Muscle of back (tissue), 13 donors: Measurements from ENCODE around the gene TRAIP. TPM values are rescaled to one million over a fixed set of nuclear protein-coding genes. Genes with fewer than 3 reads are reported as not detected.
"Not testable (repeated sequence)": the region's sequence is repeated elsewhere in the genome, so short reads cannot be mapped to it uniquely, and the experiment has no call there.

Source experiments
- DNase-seq, 3 donors: peaks; one replicate each; pipeline versions ENCODE4 v3.0.0 to v3.0.0-alpha.2; 2013
- long read RNA-seq, 9 donors: transcript quantifications; one replicate each; lab custom pipeline, GENCODE V29; 2026
- polyA plus RNA-seq, 10 donors: library from polyadenylated mRNA; unstranded; fragments of 120-200 nt; gene quantifications; one replicate each; pipeline ENCODE4 v1.2.1, GENCODE V29; 2013; ENCODE audit not compliant: insufficient read length in 10 of 10

TRAIP gene, protein sequence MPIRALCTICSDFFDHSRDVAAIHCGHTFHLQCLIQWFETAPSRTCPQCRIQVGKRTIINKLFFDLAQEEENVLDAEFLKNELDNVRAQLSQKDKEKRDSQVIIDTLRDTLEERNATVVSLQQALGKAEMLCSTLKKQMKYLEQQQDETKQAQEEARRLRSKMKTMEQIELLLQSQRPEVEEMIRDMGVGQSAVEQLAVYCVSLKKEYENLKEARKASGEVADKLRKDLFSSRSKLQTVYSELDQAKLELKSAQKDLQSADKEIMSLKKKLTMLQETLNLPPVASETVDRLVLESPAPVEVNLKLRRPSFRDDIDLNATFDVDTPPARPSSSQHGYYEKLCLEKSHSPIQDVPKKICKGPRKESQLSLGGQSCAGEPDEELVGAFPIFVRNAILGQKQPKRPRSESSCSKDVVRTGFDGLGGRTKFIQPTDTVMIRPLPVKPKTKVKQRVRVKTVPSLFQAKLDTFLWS
- polyA plus RNA-seq, result 1 to 10 TPM; 3.3 to 6.2 (median 4.8) TPM
- long read RNA-seq, donor 1, result 0 reads
- long read RNA-seq, donor 2, partial matches to known transcripts, result 0 of 2 reads
- long read RNA-seq, donor 2, other reads (novel, unspliced or antisense), result 0 of 2 reads
- long read RNA-seq, donor 3, result 0 reads
- long read RNA-seq, donor 4, result 0 reads
- long read RNA-seq, donor 5, result 0 reads
- long read RNA-seq, donor 6, result 0 reads
- long read RNA-seq, donor 7, partial matches to known transcripts, result 0 of 1 reads
- long read RNA-seq, donor 7, other reads (novel, unspliced or antisense), result 0 of 1 reads
- long read RNA-seq, donor 8, result 0 reads
- long read RNA-seq, donor 9, partial matches to known transcripts, result 0 of 1 reads
- long read RNA-seq, donor 9, other reads (novel, unspliced or antisense), result 0 of 1 reads

DNA sequence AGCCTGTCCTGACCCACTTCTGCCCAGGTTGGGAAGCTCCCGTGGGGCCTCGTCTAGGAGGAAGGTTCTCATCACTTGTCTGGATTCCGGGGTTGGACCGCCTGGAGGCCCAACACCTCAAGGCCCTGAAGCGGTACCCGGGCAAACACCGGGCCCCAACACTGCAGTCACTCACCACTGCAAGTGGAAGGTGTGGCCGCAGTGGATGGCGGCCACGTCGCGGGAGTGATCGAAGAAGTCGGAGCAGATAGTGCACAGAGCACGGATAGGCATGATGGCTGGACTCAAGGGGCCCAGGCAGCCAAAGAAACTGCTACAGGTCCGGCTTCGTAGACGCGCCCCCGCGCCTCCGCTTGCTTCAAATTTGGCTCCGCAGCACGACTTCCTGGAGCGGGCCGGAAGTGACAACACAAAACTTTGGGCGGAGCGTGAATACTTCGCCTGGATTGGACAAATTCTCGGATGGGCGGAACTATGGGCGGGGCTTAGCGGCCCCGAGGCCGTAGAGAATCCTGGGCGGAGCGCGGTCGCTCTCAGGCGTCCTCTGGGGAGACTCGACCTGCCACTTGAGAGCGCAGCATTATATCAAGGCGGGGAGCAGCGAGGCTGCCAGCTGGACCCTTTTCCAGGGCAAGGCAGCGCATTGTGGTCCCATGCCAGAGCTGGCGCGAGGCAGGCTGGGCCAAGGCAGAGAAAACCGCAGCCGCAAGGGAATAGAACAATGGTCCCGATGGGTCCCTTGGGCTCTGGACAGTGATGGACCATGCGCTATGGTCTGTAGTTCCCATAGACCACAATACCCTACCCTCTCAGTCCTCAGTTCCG is at the start of gene TRAIP:
Gene TRAIP, minus strand, starts transcription at position 384 of the 825 bp plus-strand sequence. Its CDS starts 111 bp downstream, at position 273.
- DNase-seq, result peak; percentile 94 to 97 (median 96)

DNA sequence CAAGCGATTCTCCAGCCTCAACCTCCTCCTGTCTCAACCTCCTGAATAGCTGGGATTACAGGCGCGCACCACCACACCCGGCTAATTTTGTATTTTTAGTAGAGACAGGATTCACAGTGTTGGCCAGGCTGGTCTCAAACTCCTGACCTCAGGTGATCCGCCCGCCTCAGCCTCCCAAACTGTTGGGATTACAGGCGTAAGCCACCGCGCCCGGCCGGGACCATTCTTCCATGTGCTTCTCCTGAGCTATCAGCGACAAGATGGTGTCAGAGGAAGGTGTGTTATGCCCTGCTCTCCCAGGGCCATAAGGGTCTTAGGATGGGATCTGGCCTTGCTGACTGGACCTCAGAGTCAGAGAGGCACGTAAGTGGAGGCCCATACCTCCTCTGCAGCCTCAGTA is 48.1 kb upstream of the TRAIP start:
- not testable (repeated sequence) for DNase-seq

DNA sequence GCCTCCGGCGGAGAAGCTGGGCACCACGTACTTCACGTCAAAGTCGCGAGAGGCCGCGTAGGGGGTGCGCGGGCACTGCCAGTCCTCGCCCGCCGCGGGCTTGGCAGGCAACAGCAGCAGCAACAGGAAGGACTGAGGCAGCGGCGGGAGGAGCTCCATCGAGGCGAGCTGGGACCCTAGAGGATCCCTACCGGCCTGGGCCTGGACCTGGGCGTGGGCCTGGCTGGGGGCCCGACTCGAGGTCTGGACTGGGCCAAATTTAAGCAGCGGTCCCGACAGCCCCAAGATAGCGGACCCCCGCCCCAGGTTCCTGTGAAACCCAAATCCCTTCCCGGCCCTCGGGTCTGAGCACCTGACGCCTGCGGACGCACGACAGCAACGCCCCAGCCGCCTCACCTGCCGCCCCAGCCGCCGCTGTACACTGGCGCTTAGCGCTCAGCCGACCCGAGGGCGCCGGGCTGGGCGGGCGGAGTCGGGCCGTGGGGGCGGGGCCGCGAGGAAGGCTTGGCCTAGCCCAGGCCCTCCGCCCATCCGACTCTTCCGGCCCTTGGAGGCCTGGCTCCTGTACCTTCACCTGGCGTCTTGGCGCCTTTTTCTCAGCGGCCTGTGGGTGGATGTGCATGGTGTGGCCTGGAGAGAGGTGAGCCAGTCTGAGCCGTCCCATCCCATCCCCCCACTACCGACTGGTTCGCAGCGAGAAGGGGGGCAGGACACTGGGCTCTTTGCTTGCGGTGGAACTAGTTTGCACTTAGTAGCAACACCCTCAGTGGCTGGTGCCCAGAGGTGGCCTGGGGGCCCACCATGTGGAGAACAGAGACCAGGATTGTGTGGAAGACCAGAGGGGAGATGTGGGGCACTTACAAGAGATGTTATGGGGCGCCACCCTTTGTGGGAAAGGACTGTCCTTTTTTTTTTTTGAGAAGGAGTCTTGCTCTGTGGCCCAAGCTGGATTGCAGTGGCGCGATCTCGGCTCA is 47.4 kb upstream of the TRAIP start, which contains the start of gene MST1R:
Gene MST1R, minus strand, starts transcription at position 423 of the 974 bp plus-strand sequence. Its CDS starts 264 bp downstream, at position 159.
- DNase-seq, result peak in 2 of 3 donors; percentile 52 to 86

DNA sequence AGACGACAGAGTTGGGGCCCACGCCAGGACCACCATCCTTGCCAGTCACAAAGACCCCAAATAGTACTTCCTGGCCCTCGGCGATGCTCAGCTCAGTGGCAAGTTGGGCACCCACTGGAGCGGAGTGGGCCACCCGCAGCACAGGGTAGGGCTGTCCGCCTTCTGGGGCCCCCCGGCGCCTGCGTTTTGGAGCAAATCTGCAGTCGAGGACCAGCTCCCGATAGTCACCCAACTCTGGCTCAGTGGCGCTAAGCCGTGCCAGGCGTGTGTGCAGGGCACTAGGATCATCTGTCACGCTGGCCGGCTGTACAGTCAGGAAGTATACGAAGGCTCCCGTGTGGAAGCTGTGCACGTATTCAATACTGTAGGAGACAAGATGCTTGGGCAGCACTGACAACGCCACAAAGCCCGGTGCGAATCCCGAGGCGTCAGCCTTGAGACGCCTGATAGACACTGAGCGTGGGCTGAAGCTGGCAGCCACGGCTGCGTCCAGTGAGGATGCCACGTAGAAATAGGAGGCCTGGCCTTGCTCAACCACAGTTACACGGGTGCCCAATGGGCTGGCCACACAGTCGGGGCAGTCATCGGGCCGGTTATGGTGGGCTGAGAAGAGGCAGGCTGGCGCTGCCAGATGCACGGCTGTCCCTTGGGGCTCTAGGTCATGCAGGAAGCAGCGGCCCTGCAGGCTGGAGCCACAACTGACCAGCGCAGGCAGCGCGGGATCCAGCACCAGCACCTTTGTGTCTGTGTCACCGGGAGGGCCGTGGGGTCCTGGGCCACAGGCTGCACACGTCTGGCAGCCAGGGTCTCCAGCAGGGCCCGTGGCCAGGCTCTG is 46.4 kb upstream of the TRAIP start:
- DNase-seq, result no peak

DNA sequence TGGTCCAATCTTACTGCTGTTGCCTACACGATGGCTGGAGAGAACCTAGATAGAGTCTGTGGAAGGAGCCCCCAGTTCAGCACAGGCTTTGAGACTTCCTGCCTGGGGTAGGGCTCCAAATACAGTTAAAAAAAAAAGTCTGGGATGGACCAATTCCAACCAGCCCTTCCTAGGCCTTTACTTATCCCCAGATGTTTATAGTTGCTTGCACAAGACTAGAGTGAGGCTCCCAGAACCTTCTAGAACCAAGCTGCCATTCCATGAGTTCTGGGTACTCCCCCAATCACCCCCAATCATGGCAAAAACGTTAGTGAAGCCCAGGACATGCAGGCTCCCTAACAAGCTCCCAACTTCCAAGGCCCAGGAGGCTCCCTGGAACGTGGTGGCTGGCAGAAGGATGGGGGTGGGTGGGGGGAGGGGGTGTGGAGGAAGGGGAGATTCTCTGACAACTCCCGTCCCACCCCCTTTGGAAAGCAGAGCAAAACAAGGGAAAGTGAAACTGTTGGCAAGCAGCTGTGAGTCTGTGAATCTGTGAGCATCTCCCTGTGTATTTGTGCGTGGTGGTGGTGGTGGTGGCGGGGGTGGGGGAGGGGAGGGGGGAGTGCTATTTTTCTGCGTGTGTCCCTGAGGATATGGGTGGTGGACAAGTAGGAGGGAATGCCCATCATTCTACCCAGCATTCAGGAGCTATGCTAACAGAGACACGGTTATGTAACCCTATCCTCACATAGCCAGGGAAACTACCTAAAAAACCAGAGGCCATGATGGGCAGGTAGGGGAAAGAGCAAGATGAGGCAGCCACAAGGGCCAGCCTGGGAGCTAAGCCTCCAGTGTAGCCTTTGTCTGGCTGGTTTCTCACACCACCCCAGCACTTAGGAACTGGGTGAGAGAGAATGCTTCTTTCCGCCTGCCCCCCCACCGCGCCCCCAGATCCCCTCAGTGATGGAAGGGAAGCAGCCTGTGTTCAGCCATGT is 45.3 kb upstream of the TRAIP start:
- DNase-seq, result peak in 2 of 3 donors; percentile 30 to 79

DNA sequence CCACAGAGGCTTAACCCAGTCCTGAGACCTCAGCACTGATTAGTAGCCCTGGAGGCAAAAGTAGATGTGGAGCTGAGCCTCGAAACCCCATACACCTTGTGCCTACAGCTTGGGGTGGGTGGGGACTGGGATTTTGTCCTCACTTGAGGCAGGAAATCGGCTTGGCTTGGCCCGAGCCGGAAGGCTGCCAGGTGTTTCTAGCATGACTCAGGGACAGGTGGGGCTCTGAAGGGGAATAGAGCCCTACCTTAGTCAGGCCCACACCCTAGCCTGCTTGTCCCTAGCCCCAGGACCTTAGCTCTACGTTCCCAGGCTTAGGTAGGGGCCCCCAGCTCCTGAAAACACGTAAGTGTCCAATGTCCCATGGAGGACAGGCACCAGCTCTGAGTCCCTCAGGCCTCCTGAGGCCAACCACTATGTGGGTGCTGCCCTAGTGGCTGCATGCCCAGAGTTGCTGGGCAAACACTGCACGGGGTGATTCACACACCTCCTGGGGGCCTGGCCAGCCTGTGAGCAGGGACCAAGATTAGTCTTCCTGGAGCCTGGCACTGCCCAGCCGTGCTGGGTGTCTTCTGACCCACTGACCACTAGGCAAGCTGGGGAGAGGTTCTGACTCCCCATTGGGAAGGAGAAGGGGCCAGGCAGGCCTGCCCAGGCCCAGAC is 44.3 kb upstream of the TRAIP start:
- no peak for DNase-seq

DNA sequence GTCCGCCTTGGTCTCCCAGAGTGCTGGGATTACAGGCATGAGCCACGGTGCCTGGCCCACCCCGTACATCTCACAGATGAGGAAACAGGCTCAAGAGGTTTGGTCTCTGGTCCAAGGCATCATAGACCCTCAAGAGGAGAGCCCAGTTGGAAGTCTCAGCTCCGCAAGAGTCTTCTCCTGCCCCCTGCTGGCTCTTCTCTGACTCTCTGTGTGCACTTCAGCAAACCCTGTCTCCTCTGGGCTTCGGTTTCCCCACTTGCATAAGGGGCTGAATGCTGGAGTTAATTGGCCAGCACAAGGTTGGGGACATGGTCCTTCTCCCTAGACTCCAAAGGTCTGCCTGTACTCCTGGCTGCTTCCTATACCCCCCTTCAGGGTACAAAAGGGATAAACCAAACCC is 43.5 kb upstream of the TRAIP start:
- peak in 1 of 3 donors; percentile 32 for DNase-seq

DNA sequence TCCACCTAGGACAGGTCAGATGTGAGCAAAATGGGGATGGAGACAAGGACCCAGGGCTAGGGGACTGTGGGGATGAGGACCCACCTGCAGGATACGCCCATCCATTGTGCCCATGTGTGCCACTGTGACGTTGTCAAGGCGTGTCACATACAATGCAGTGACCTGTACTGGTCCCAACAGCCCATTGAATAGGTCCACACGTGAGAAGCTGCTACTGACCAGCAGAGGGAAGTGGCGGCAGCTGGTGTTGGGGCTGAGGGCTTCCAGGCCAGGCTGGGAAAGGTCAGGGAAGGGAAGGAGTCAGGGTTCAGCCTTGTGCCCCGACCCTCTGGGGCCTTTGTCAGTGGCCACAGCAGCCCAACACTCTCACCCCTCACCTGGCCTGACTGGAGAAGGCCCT is 42.6 kb upstream of the TRAIP start:
- DNase-seq, result no peak

DNA sequence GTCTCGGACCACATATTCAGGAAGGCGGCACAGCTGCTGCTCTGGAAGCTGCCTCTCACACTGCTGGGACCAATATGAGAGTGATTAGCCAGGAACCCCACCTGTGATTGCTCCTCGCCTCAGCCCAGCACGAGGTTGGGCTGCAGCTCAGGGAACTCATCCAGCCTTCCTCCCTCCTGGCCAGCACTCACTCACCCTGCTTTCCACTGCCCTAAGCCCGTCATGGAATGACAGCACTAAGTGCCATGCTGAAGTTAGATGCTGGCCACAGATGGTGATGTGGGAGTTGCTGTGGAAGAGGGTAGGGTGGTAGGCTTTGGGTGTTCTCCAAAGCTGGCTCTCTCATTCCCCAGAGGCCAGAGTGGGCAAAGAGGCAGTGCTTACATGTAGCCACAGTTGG is 40.0 kb upstream of the TRAIP start:
- no peak for DNase-seq

DNA sequence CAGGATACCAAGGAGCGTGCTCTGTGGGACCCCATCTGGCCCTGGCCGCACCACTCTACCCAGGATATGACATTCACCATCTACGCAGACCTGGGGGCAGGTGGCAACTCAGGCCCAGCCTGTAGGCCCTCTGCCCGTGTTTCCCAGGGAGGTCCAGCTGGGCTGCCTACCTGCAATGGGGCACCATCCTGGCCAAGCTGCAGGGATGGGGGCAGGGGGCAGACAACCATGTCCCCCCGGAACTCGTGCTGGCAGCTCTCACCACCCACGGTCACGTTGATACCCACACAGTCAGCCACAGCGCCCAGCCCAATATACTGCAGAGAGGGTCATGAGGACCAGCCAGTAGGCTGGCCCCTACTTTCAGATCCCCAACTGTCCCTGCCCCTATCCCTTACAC is 39.4 kb upstream of the TRAIP start:
- DNase-seq, result no peak

DNA sequence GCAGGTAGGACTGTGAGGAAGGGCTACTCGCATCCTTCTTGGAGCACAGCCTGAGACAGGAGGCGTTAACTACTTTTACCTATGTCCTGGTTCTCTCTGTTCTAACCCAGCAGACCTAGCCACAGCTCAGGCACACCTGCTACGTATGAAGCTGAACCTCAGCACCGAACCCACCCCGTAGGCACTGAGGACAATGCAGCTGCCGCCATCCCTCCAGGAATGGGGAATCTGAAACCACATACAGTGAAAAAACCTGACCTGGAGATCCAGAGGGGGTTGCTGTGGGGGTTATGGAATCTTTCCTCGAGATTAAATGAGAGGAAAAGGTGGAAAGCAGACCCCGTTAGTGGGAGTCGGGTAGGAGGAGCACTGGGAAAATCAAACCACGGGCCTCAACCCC is 32.9 kb upstream of the TRAIP start:
- DNase-seq, result no peak

DNA sequence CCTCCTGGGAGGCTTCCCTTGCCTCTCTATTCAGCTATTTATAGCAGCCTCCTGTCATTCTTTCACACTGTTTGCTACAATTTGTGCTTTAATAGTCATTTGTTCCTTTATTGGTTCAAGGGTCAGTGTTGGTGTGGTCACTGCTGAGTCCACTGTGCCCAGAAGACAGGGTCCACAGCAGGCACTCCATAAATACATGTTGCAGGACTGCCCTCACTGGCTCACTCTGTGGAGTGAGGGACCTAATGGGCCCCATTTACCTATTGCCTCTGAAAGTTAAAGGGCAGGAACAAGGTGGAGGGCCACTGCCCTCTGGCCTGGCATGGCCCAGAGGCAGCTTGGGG is 30.5 kb upstream of the TRAIP start:
- DNase-seq, result no peak

DNA sequence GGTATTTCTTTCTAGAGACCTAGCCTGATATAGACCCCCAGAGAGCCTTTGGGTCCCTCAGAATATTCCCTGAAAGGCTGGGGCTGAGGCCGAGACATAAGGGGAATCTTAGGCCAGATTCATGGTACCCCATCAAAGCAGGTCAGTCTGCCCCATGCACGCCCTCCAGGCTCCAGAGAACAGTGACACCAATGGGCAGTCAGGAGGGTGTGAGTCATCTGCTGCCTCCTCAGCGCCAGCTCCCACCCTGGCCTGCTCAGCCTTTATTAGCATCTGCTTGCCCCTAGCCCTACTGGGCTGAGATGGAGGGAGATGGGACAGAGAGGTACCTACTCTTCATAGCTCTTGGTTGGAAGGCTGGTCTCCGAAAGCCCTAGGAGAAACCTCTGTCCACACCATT is 27.6 kb upstream of the TRAIP start:
- no peak for DNase-seq

DNA sequence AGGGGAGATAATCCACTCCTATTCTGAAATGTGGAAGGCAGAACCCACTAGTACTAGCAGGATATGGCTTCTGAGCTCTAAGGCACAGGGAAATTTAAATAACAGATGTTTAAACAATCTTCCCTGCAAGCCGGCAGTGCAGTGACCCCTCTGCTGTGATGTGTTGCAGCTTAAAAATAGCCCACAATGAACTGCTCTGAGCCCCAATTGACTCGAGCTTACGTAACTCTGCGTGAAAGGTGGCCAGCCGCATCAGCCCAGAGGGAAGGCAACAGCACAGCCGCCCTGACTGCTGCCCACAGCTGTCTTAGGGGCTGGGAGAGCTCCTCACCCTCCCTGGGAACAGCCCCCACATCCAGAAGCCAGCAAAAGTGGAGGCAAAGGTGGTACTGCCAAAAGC is 25.8 kb upstream of the TRAIP start:
- DNase-seq, result peak in 2 of 3 donors; percentile 61 to 87

DNA sequence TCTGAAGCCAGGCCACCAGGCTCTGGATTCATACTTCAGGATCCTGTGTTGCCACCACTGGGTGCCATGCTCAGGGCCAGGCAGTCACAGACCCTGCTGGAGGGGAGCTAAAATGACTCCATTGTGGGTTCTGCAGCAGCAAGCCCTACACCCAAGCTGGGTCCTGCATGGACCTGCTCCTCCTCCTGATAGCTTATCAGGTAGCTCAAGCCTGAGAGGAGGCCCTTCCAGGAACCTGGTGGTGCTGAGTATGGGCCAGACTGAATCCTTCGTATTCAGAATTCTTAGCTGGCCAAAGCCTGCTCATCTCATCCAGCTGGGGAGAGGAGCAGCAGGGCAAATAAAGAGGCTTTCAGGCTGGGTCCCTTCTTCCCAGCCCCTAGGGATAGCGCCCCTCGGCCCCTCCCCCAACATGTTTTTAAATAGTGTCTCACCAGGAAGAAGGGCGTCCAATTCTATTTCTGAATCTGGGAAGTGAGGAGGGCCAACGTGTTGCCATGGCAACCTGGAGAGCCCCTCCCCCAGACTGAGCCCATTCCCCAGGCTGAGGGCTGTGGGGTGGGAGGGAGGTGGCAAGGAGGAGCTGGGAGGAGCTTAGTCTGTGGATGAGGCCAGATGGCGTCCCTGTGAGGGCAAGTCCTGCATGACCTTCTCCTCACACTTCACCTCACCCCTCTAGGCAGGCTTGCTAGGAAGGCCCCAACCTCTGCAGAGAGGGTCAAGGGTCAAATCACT is 24.4 kb upstream of the TRAIP start:
- no peak for DNase-seq

DNA sequence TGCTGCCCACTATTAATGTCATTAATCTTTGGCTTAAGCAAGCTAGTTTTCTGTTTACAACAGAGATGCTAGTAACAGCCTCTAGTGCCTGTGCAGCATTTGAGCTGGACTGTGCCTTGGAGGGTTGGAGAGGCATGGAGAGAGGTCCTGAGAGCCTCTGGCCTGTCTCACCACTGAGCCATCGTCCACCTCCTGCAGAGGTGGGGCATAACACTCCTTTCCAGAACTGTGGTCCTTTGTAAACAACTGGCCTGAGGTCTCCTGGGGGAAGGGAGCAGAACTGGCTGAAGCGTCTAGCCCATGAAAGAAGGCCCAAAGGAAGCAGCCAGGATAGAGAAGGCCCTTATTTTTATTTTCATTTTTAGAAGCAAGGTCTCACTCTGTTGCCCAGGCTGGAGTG is 23.4 kb upstream of the TRAIP start:
- DNase-seq, result no peak

DNA sequence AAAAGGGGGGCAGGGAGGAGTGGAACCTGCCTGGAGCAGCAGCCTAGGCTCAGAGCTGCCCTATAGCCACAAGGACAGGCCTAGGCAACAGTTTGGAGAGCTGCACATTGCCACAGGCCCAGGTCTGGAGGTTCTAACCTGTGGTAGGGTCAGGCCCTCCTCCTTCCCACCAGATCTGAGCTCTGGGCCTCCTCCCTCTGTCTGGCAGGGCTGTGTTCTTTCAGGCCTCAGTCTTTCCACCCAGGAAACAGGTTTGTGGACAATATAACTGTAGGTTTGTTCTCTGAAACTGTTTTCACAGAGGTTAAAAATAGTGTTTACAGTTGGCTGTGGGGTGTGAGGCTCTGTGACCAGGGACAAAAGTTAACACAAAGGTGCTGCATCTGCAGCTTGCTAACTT is 22.3 kb upstream of the TRAIP start:
- no peak for DNase-seq
